ENCODE data around the gene CTDP1. TPM values are rescaled to one million over a fixed set of nuclear protein-coding genes. Genes with fewer than 3 reads are reported as not detected.
"Not testable (repeated sequence)": the region's sequence is repeated elsewhere in the genome, so short reads cannot be mapped to it uniquely, and the experiment has no call there.

The CTDP1 gene
- total RNA-seq, 2 donors from 2014 or later: 9.7 to 11.7 TPM

- DNase-seq (no peak), ATAC-seq (peak in 1 of 2 donors; percentile 11)
- intact Hi-C loops (cut with DNase I): no loop called here
Observed at GRCh38 chr18:79717555-79718074, 38.0 kb downstream of the CTDP1 start.

- DNase-seq (no peak), ATAC-seq (no peak)
- intact Hi-C loops (cut with DNase I): no loop called here
Observed at GRCh38 chr18:79718126-79718525, 38.5 kb downstream of the CTDP1 start.

- no peak for DNase-seq
- ATAC-seq: no peak
- intact Hi-C loops (cut with DNase I): no loop called here
Observed at GRCh38 chr18:79718878-79719477, 39.4 kb downstream of the CTDP1 start.

- DNase-seq; intact Hi-C loops (cut with DNase I); ATAC-seq: not testable (repeated sequence)
Observed at GRCh38 chr18:79719478-79720358, 40.1 kb downstream of the CTDP1 start.

- intact Hi-C loops (cut with DNase I): no loop called here
- DNase-seq (no peak), ATAC-seq (no peak)
Observed at GRCh38 chr18:79720359-79720733, 40.7 kb downstream of the CTDP1 start.

GRCh38 chr18:79723036-79723435, 43.4 kb downstream of the CTDP1 start:
- ATAC-seq (no peak), DNase-seq (no peak)
- intact Hi-C loops (cut with DNase I): no loop called here

GRCh38 chr18:79723628-79724027, 44.0 kb downstream of the CTDP1 start:
- DNase-seq (no peak), ATAC-seq (no peak)

GRCh38 chr18:79724299-79725080, 44.9 kb downstream of the CTDP1 start:
- no peak for DNase-seq
- ATAC-seq: no peak
- intact Hi-C loops (cut with DNase I): no loop called here

More at GRCh38 chr18:79723628-79724027, 44.0 kb downstream of the CTDP1 start:
- intact Hi-C loops (cut with DNase I): no loop called here

- DNase-seq (no peak), ATAC-seq (no peak)
- intact Hi-C loops (cut with DNase I): no loop called here
Observed at GRCh38 chr18:79725486-79725885, 45.9 kb downstream of the CTDP1 start.

GRCh38 chr18:79726721-79727120, 47.1 kb downstream of the CTDP1 start:
- intact Hi-C loops (cut with DNase I): no loop called here
- ATAC-seq (no peak), DNase-seq (no peak)

- intact Hi-C loops (cut with DNase I): no loop called here
Observed at GRCh38 chr18:79727211-79727610, 47.6 kb downstream of the CTDP1 start.

GRCh38 chr18:79728931-79729586, 49.5 kb downstream of the CTDP1 start:
- intact Hi-C loops (cut with DNase I): no loop called here
- DNase-seq: no peak
- ATAC-seq: no peak

More at GRCh38 chr18:79727211-79727610, 47.6 kb downstream of the CTDP1 start:
- ATAC-seq: no peak
- DNase-seq: no peak

GRCh38 chr18:79729611-79730010, 50.0 kb downstream of the CTDP1 start:
- ATAC-seq (no peak), DNase-seq (no peak)
- intact Hi-C loops (cut with DNase I): no loop called here

GRCh38 chr18:79730804-79731203, 51.2 kb downstream of the CTDP1 start:
- ATAC-seq (no peak), DNase-seq (no peak)
- intact Hi-C loops (cut with DNase I): no loop called here

GRCh38 chr18:79731881-79732720, 52.5 kb downstream of the CTDP1 start:
- DNase-seq: not testable (repeated sequence)

GRCh38 chr18:79732721-79733025, 53.1 kb downstream of the CTDP1 start:
- DNase-seq (no peak), ATAC-seq (no peak)
- intact Hi-C loops (cut with DNase I): no loop called here

More at GRCh38 chr18:79731881-79732720, 52.5 kb downstream of the CTDP1 start:
- intact Hi-C loops (cut with DNase I); ATAC-seq: not testable (repeated sequence)

GRCh38 chr18:79733135-79733701, 53.6 kb downstream of the CTDP1 start:
- DNase-seq (no peak), ATAC-seq (no peak)
- intact Hi-C loops (cut with DNase I): no loop called here

All from left cardiac atrium (tissue), 4 donors.